HepG2 (cell line): ENCODE measurements around the gene GMPPA. TPM values are rescaled to one million over a fixed set of nuclear protein-coding genes. Genes with fewer than 3 reads are reported as not detected.

Experiments used
- ATAC-seq: fragments of 200-7000 bp; cut with Tn5 transposase; 3 replicates; pipeline ENCODE4 v1.9.1; 2020; ENCODE audit warnings: mild to moderate bottlenecking, moderate library complexity
- BruUV-seq: library from RNA; stranded (reverse); fragments of 400-500 nt; replicated peaks from 2 replicates; lab custom pipeline; 2021; lab: Mats Ljungman, UMichigan
- CTCF ChIA-PET: fragments of 300-600 bp; formaldehyde crosslinking; extraction: SDS; loops from one replicate; lab custom pipeline; 2021; ENCODE audit warnings: low total read pairs, inconsistent platforms, low intra/inter-chr PET ratio; lab: Yijun Ruan, JAX
- POLR2A ChIA-PET: fragments of 350-600 bp; sonication (Branson Sonifier 250); formaldehyde crosslinking; loops from one replicate; lab custom pipeline; 2020; ENCODE audit warnings: antibody characterized with exemption, inconsistent platforms; lab: Yijun Ruan, JAX
- DNase-seq: peaks from one replicate; pipeline ENCODE4 v3.0.0-alpha.2; 2015; ENCODE audit warnings: low spot score
- FAIRE-seq: peaks from 3 replicates; lab custom pipeline; 2011; peaks lifted over from hg19 to GRCh38; lab: Jason Lieb, UNC
- H2AFZ ChIP-seq: one replicate; pipeline ENCODE4 v1.6.1; 2011; ENCODE audit warnings: low read length, inconsistent platforms
- H3K27ac ChIP-seq: fragments of 300-600 bp; 3 replicates; pipeline ENCODE4 v1.8.0; 2011; ENCODE audit warnings: mixed run types, mild to moderate bottlenecking, mixed read lengths, low read length, inconsistent platforms; ENCODE audit not compliant: insufficient read depth; ENCODE audit errors: extremely low read length
- H3K27me3 ChIP-seq, 2 experiments: fragments of 200-600 bp in 1 of 2; 2 replicates in 1 of 2; 3 replicates in 1 of 2; pipeline versions ENCODE4 v1.6.0 to v1.8.0; 2011; ENCODE audit warnings: low read length in 2 of 2, mild to moderate bottlenecking in 2 of 2, moderate library complexity in 2 of 2, inconsistent platforms in 1 of 2; ENCODE audit not compliant: insufficient read depth in 2 of 2, control insufficient read depth in 1 of 2
- H3K36me3 ChIP-seq, 2 experiments: fragments of 200-600 bp in 1 of 2; replicated peaks in 1 of 2; 2 replicates in 1 of 2; 3 replicates in 1 of 2; pipeline versions ENCODE4 v1.5.1 to v1.8.0; 2011; ENCODE audit warnings: low read length in 2 of 2, inconsistent platforms in 1 of 2; ENCODE audit not compliant: insufficient read depth in 2 of 2, control insufficient read depth in 1 of 2
- H3K4me1 ChIP-seq: 2 replicates; pipeline ENCODE4 v1.5.1; 2012; ENCODE audit warnings: low read length, inconsistent platforms; ENCODE audit not compliant: insufficient read depth
- H3K4me2 ChIP-seq: 2 replicates; pipeline ENCODE4 v1.6.0; 2011; ENCODE audit warnings: low read depth, low read length, inconsistent platforms
- H3K4me3 ChIP-seq, 3 experiments: fragments of 200-600 bp in 1 of 3; sonication (generic), shearing (Covaris generic) in 1 of 3; replicated peaks in 1 of 3; 2 replicates each; pipeline ENCODE4 v1.5.1; 2011 to 2016; ENCODE audit warnings: low read length in 3 of 3, inconsistent platforms in 2 of 3, low read depth in 2 of 3, mild to moderate bottlenecking in 2 of 3, control low read depth in 1 of 3, mixed read lengths in 1 of 3; ENCODE audit not compliant: insufficient read depth in 1 of 3
- H3K79me2 ChIP-seq: one replicate; pipeline ENCODE4 v1.6.1; 2011; ENCODE audit warnings: low read length, inconsistent platforms; ENCODE audit not compliant: insufficient read depth
- H3K9ac ChIP-seq: 2 replicates; pipeline ENCODE4 v1.6.0; 2011; ENCODE audit warnings: mild to moderate bottlenecking, low read depth, low read length, inconsistent platforms; ENCODE audit not compliant: insufficient read depth
- H3K9me3 ChIP-seq: 2 replicates; pipeline ENCODE4 v1.5.1; 2012; ENCODE audit warnings: mild to moderate bottlenecking, low read length
- H4K20me1 ChIP-seq: 2 replicates; pipeline ENCODE4 v1.6.0; 2011; ENCODE audit warnings: inconsistent platforms, mild to moderate bottlenecking, low read length, moderate library complexity; ENCODE audit not compliant: insufficient read depth
- FOXA1 ChIP-seq, 2 experiments: fragments of 450-650 bp in 1 of 2; sonication (generic) in 1 of 2; formaldehyde crosslinking in 1 of 2; IDR thresholded peaks; 2 replicates each; pipeline versions ENCODE4 v1.4.0 to v1.6.1; 2016 to 2020; ENCODE audit warnings: missing genetic modification reagents in 1 of 2
- HES4 ChIP-seq: sonication (generic); formaldehyde crosslinking; IDR thresholded peaks from 2 replicates; pipeline ENCODE4 v1.9.0; 2021; ENCODE audit warnings: mild to moderate bottlenecking, missing genetic modification reagents, borderline replicate concordance
- HMG20A ChIP-seq: IDR thresholded peaks from 2 replicates; pipeline ENCODE4 v1.6.1; 2016; ENCODE audit warnings: borderline replicate concordance
- IKZF1 ChIP-seq: fragments of 450-650 bp; IDR thresholded peaks from 2 replicates; pipeline ENCODE4 v1.7.1; 2016
- NFIB ChIP-seq: sonication (generic); formaldehyde crosslinking; IDR thresholded peaks from 2 replicates; pipeline ENCODE4 v1.9.0; 2021; ENCODE audit warnings: missing genetic modification reagents, mild to moderate bottlenecking, borderline replicate concordance
- NFKBIZ ChIP-seq: IDR thresholded peaks from 2 replicates; pipeline ENCODE4 v1.6.1; 2018; ENCODE audit warnings: missing genetic modification reagents, missing compliant biosample characterization
- PCBP2 ChIP-seq: fragments of 200-400 bp; formaldehyde crosslinking; optimal IDR thresholded peaks from 2 replicates; pipeline ENCODE3; 2018; ENCODE audit warnings: low read length, low read depth; ENCODE audit not compliant: poor library complexity, severe bottlenecking
- PLRG1 ChIP-seq: fragments of 450-650 bp; conservative IDR thresholded peaks from 2 replicates; pipeline ENCODE4 v1.6.1; 2016
- SOX13 ChIP-seq, 3 experiments: fragments of 450-650 bp in 1 of 3; sonication (generic) in 1 of 3; formaldehyde crosslinking in 1 of 3; IDR thresholded peaks in 2 of 3; conservative IDR thresholded peaks in 1 of 3; 2 replicates each; pipeline versions ENCODE4 v1.5.0 to v1.6.1; 2016 to 2020; ENCODE audit warnings: antibody characterized with exemption in 1 of 3, mild to moderate bottlenecking in 1 of 3, missing compliant biosample characterization in 1 of 3, missing genetic modification reagents in 1 of 3, moderate library complexity in 1 of 3
- SP1 ChIP-seq, 2 experiments: fragments of 450-650 bp in 1 of 2; sonication (generic) in 1 of 2; formaldehyde crosslinking in 1 of 2; IDR thresholded peaks; 2 replicates each; pipeline versions ENCODE4 v1.4.0 to v1.6.1; 2016 to 2020; ENCODE audit warnings: missing genetic modification reagents in 1 of 2
- ZNF225 ChIP-seq: sonication (generic); formaldehyde crosslinking; IDR thresholded peaks from 2 replicates; pipeline ENCODE4 v1.4.0; 2020; ENCODE audit warnings: mild to moderate bottlenecking, missing genetic modification reagents
- ZNF280D ChIP-seq: sonication (generic); formaldehyde crosslinking; IDR thresholded peaks from 2 replicates; pipeline ENCODE4 v1.5.1; 2020; ENCODE audit warnings: mild to moderate bottlenecking, missing genetic modification reagents
- ZNF30 ChIP-seq: sonication (generic); formaldehyde crosslinking; IDR thresholded peaks from 2 replicates; pipeline ENCODE4 v1.5.0; 2020; ENCODE audit warnings: mild to moderate bottlenecking, missing genetic modification reagents
- ZNF432 ChIP-seq: sonication (generic); formaldehyde crosslinking; IDR thresholded peaks from 2 replicates; pipeline ENCODE4 v1.5.0; 2020; ENCODE audit warnings: missing genetic modification reagents, mild to moderate bottlenecking, borderline replicate concordance
- ZNF589 ChIP-seq: sonication (generic); formaldehyde crosslinking; conservative IDR thresholded peaks from 2 replicates; pipeline ENCODE4 v1.8.0; 2022; ENCODE audit warnings: mild to moderate bottlenecking, moderate library complexity, missing genetic modification reagents
- ZNF7 ChIP-seq: IDR thresholded peaks from 2 replicates; pipeline ENCODE4 v1.6.1; 2016; ENCODE audit warnings: missing biosample characterization, missing genetic modification reagents
- WGBS: methylation state at CpG from one replicate; pipeline ENCODE4 v1.1.6; 2017; ENCODE audit warnings: low lambda C conversion rate; 5-methylcytosine and 5-hydroxymethylcytosine counted together
- in situ Hi-C: cut with HindIII; loops from 2 replicates; pipeline ENCODE4 v1.10.0; 2017; ENCODE audit warnings: low pct_unique_long_range_greater_than_20kb; ENCODE audit not compliant: extremely low pct_ligation_motif_present
- intact Hi-C: fragments of 100-400 bp; cut with micrococcal nuclease; formaldehyde crosslinking; loops from one replicate; pipeline ENCODE4 v1.10.0; 2022; ENCODE audit not compliant: unreplicated experiment
- polyA plus RNA-seq, 8 experiments: library from polyadenylated mRNA; depleted of rRNA in 3 of 8; stranded (reverse) in 7 of 8; unstranded in 1 of 8; fragments of >200 nt; fragmentation: Illumina TruSeq in 4 of 8; extraction: Trizol in 4 of 8; gene quantifications; 2 replicates each; pipeline versions ENCODE4 v1.2.1 to v1.2.3, GENCODE V29; 2011 to 2016; ENCODE audit warnings: low read depth in 4 of 8, missing spikeins in 1 of 8, mixed read lengths in 1 of 8; ENCODE audit not compliant: insufficient read depth in 1 of 8
- total RNA-seq, 5 experiments: library from RNA; depleted of rRNA; stranded (reverse); fragments of >200 nt; fragmentation: Illumina TruSeq; extraction: Trizol; gene quantifications; 2 replicates each; pipeline ENCODE4 v1.2.3, GENCODE V29; 2016; ENCODE audit warnings: low read depth in 1 of 5
- TF ChIP-seq, protein P1 (sequence below): sonication (generic); formaldehyde crosslinking; IDR thresholded peaks from 2 replicates; pipeline ENCODE4 v1.8.0; 2022; ENCODE audit warnings: missing genetic modification reagents, mild to moderate bottlenecking, inconsistent platforms, borderline replicate concordance

Gene GMPPA
- total and polyA plus RNA-seq, 2 of the 13 experiments (the other 11 are each of a cell fraction or from before 2014, with no cell fraction given): 81.1 to 106 TPM

- BruUV-seq: no TSS peak
- in situ Hi-C loops (no loop called here), intact Hi-C loops (no loop called here)
- Histone ChIP-seq H4K20me1 (no peaks in the 10 kb centered on the region), H2AFZ (no peak overlapping the region), H3K27me3 (no peaks in the 10 kb centered on the region), H3K9me3 (no peaks in the 10 kb centered on the region), H3K4me3 (peak overlapping the region; percentile 71 to 79 (median 73)), H3K4me1 (peaks cover 30% of the 10 kb centered on the region), H3K4me2 (peak overlapping the region; percentile 90), H3K9ac (peak overlapping the region; percentile 60), H3K79me2 (no peaks in the 10 kb centered on the region), H3K27ac (peak overlapping the region; percentile 51), H3K36me3 (peaks cover 12 to 22% of the 10 kb centered on the region in 2 experiments; a peak in 4 of 5 replicates)
- CTCF ChIA-PET: interaction anchor here (0.7 to 2.4 kb wide), 2 partner anchors 9 to 10 kb away, joined by 3 to 9 read pairs; no protein-coding TSS in a partner anchor
- DNase-seq (no peak), ATAC-seq (peak; percentile 61), FAIRE-seq (no peak)
- POLR2A ChIA-PET: interaction anchor here (0.7 to 3.3 kb wide), 13 partner anchors 8 to 303 kb away, joined by 3 to 28 read pairs (median 8); partner anchors contain the start of genes CHPF, DNPEP, GMPPA and INHA
- WGBS: 42% methylated on average over 47 of the region's 54 CpGs
- no peak for TF ChIP-seq NFKBIZ (CRISPR knock-in tag)
- TF ChIP-seq ZNF7 (CRISPR knock-in tag): no peak
- no peak for TF ChIP-seq PLRG1
- no peak for TF ChIP-seq HES4 (CRISPR knock-in tag)
- no peak for TF ChIP-seq IKZF1
- TF ChIP-seq FOXA1 (IDR thresholded peaks at IDR 0.05): no peak
- TF ChIP-seq FOXA1 (CRISPR knock-in tag; IDR thresholded peaks at IDR 0.05): no peak
- no peak for TF ChIP-seq SOX13 (IDR thresholded peaks at IDR 0.05)
- no peak for TF ChIP-seq SOX13 (CRISPR knock-in tag; conservative IDR thresholded peaks at IDR 0.05 in 1 of 2, IDR thresholded peaks at IDR 0.05 in 1 of 2)
- TF ChIP-seq, protein P1, sequence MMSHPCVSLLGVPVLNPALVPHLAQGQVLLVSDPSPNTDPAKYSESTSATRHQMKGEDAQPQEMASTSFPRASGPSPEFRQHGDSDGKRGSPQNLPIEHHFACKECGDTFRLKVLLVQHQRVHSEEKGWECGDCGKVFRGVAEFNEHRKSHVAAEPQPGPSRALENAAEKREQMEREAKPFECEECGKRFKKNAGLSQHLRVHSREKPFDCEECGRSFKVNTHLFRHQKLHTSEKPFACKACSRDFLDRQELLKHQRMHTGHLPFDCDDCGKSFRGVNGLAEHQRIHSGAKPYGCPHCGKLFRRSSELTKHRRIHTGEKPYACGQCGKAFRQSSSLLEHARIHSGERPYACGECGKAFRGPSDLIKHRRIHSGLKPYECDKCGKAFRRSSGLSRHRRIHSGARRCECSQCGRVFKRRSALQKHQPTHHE (CRISPR knock-in tag): 0 out of 2 replicates have a peak, but pooled peaks have one; percentile 12
- no peak for TF ChIP-seq HMG20A (CRISPR knock-in tag)
- TF ChIP-seq SP1 (IDR thresholded peaks at IDR 0.05): no peak
- no peak for TF ChIP-seq SP1 (CRISPR knock-in tag; IDR thresholded peaks at IDR 0.05)
- no peak for TF ChIP-seq ZNF225 (CRISPR knock-in tag)
- TF ChIP-seq ZNF432 (CRISPR knock-in tag): no peak
- peak; percentile 66; the same call in 1 of the 2 replicates for TF ChIP-seq ZNF280D (CRISPR knock-in tag)
- TF ChIP-seq NFIB: no peak
- peak; percentile 84; the same call in 1 of the 2 replicates for TF ChIP-seq ZNF589 (CRISPR knock-in tag)
- no peak for TF ChIP-seq PCBP2
- no peak for TF ChIP-seq ZNF30 (CRISPR knock-in tag)
These were observed 53.0 kb downstream of the GMPPA start for GRCh38 chr2:219551441-219552381.
